GM23248 (cell line): ENCODE results near the gene AQP7.

ENCODE experiments used
- EZH2 ChIP-seq: fragments of 200-600 bp; sonication (generic); IDR thresholded peaks from 2 replicates; pipeline ENCODE4 v1.6.1; 2018; ENCODE audit warnings: antibody characterized with exemption, mild to moderate bottlenecking; ENCODE audit not compliant: insufficient read depth, poor library complexity, severe bottlenecking
- EZH2phosphoT487 ChIP-seq: fragments of 200-600 bp; sonication (generic); IDR thresholded peaks from 2 replicates; pipeline ENCODE4 v1.6.1; 2018; ENCODE audit warnings: antibody characterized with exemption, moderate library complexity, mild to moderate bottlenecking, low read depth; ENCODE audit not compliant: insufficient read depth

DNA sequence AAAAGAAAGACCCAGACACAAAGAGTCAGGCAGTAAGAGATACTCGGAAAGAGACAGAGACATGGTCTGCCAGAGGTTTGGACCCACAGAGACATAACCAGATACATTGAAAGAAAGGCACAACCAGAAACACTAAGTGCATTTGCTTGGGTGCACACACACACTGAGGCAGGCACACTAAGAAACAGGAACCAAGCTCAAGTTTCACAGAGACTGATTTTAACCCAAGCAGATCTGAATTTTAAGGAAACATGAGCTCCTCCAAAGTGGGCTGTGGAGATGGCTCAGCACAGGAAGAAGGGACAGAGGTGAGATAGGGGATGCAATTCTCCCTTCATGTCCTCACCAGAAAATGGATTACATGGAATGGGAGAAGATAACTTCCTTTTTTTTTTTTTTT is 35.5 kb upstream of the AQP7 start:
- no peak for TF ChIP-seq EZH2
- TF ChIP-seq EZH2phosphoT487, result no peak
